ENCODE results near the gene SGK1.
"Not testable (repeated sequence)": the region's sequence is repeated elsewhere in the genome, so short reads cannot be mapped to it uniquely, and the experiment has no call there.

The SGK1 gene

GRCh38 chr6:134249759-134250602 is 67.9 kb downstream of the SGK1 start:
- no peak for DNase-seq

- no peak for DNase-seq
Measured at GRCh38 chr6:134249239-134249758, 68.6 kb downstream of the SGK1 start.

- DNase-seq: no peak
Measured at GRCh38 chr6:134247844-134248580, 69.9 kb downstream of the SGK1 start.

DNA sequence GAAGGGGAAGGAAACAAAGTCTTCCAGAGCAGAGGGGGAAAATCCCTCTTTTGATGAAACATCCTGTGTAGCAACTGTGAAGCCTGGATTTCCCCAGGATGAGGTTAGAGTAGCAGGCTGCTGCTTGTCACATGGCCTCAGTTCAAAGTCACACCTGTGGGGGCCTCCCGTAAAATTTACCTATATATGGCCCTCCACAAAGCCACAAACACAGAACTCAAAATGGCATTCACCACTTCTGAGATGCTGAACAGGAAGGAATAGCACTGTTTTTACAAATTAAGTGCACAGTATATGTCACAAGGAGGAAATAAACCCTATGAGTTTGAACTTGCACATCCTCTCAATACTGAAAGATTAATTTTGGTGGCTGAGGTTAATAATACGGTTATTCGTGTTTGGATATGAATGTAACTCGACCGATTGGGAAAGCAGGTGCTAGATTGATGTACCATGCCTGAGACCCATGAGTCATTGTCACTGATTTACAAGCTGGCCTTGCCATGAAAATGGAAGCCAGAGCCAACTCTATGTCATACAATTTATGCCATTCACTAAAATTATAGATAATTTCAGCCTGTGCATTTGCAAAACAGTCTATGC is 70.6 kb downstream of the SGK1 start:
- DNase-seq: no peak

DNA sequence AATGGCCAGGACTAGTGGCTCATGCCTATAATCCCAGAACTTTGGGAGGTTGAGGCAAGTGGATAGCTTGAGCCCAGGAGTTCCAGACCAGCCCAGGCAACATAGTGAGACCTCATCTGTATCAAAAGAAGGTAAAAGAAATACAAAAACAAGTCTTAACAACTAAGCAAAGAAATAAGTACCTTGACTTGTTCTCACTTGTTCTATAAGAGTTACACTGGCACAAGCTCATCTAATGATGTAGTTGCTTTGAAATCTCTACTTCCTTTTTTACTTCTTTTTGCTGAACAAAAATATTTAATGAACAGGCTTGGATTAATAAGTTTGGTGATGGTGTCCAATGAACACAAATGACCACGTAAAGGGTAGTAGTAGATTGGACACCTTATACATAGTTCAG is 72.2 kb downstream of the SGK1 start:
- no peak for DNase-seq

DNA sequence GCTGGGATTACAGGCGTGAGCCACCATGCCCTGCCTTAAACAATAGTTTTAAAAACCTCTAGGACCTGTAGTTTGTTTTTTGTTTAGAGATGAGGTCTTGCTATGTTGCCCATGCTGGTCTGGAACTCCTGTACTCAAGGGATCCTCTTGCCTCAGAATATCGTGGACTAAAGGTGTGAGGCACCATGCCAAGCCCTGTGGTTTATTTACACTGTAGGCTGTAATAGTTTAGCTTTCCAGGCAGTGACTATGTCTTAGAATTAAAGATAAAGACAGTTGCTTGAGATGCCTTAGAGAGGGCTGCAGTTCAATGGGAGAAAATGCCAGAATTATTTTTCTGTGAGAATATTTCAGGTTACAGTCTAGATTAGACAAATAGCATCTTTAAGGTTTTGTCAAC is 72.9 kb downstream of the SGK1 start:
- no peak for DNase-seq

DNA sequence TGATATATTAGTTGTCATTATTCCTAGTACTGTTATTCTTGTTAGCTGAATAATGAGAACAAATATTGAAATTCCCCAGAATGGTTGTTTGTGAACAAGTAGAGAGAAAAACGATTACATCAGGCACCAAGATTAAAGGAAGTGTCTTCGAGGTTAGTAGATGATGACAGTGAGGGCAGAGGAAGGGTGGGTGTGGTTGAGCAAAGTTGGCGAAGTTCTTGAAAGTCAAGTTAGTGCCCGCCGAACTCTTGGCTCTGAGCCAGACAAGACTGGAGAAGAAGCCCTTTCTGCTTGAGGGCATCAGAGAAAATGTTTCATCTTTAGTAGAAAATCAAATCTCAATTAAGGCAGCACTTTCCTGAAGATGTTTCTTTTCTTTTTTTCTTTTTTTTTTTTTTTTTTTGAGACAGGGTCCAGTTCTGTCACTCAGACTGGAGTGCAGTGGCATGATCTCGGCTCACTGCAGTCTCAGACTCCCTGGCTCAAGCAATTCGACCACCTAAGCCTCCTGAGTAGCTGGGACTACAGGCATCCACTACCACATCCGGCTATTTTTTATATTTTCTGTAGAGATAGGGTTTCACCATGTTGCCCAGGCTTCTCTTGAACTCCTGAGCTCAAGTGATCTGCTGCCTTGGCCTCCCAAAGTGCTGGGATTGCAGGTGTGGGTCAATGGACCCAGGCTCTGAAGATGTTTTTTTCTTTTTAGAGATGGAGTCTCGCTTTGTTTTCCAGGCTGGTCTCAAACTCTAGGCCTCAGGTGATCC is 77.1 kb downstream of the SGK1 start:
- no peak for DNase-seq

GRCh38 chr6:134238960-134239795 is 78.7 kb downstream of the SGK1 start:
- no peak for DNase-seq

GRCh38 chr6:134238006-134238405 is 79.9 kb downstream of the SGK1 start:
- no peak for DNase-seq

DNA sequence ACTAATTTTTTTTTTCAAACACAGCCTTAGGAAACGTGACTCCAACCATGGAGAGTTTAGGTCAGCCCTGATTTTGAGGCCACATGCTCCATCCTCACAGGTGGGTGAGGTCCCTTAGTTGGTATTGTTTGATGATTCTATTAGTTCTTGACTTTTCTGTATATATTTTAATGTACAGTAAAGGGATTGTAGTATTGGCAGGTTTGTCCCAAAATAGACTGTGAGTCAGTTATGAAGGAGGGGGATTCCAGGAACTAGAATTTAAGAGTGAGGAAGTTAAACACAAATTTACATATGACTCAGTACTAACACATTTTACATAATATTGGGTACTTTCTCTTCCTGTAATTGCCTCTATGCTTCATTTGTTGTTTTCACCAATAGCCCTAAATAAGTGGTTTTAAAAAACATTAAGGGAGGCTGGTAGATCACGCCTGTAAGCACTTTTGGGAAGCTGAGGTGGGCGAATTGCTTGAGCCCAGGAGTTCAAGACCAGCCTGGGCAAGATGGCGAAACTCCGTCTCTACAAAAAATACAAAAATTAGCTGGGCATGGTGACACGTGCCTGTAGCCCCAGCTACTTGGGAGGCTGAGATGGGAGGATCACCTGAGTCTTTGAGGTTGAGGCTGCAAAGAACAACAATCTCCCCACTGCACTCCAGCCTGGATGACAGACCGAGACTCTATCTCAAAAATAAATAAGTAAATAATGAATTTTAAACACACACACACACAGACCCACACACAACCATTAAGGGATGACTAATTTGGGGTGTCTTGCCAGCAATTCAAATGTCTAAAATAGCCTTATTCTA is 81.8 kb downstream of the SGK1 start:
- DNase-seq: no peak

DNA sequence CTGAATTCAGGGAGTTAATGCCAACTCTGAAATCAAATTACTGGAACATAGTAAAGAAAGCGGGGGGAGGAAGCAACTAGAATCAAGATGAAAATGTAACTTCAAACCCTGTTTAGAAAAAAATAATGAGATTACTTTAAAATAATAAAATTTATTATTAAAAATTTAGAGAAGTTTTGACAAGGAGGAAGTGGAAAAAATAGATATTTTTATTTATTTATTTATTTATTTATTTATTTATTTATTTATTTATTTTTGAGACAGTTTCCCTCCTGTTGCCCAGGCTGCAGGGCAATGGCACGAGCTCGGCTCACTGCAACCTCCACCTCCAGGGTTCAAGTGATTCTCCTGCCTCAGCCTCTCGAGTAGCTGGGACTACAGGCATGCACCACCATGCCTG is 82.6 kb downstream of the SGK1 start:
- DNase-seq: not testable (repeated sequence)

DNA sequence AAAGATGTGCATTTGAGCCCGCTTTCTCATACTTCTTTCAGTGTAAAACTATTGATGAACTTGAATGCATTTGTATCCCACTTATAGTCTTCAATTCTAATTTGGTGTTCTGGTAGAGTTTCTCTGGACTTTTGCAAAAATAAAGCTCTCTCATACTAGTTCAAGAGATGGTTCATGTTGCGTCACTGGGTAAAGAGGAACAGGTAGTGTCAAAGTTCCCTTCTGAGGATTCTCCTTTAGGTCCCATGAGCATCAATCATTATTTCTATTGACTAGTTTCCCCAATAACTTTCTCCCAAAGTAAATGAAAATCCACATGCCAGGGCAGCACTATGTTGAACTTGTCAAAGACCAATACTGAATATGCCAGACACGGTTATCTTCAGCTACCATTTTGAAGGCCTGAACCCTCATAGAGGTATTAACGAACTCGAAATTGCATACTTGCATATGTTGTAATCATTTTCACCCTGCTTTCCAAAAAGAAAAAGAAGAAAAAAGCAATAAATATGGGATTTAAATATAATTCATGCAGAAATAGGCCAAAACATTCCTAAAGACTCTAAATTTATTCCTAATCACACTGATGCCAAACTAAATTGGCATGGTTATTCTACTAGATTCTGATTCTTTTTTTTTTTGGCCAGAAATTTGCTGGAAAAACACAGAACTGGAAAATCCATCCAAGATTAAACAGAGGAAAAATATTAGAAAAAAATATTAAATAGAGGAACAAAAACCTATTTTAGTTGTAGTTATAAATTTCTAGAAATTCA is 84.5 kb downstream of the SGK1 start:
- DNase-seq: no peak

- DNase-seq: no peak
Measured at GRCh38 chr6:134230940-134231339, 87.0 kb downstream of the SGK1 start.

DNA sequence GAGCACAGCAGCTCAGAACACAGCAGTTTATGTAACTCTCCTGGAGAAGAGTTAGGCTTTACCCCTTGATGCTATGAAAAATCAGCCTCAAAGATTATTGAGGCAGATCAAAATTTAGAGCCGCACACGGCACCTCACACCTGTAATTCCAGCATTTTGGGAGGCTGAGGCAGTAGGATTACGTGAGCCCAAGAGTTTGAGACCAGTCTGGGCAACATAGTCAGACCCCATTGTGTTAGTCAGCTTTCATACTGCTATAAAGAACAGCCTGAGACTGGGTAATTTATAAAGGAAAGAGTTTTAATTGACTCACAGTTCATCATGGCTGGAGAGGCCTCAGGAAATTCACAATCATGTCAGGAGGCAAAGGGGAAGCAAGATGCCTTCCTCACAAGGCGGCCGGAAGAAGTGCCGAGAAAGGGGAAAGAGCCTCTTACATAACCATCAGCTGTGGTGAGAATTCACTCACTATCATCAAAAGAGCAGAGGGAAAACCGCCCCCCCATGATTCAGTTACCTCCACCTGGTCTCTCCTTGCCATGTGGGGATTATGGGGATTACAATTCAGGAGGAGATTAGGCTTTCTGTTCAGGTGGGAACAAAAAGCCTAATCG is 87.7 kb downstream of the SGK1 start:
- DNase-seq: no peak

GRCh38 chr6:134229520-134229919 is 88.4 kb downstream of the SGK1 start:
- DNase-seq: no peak

- no peak for DNase-seq
Measured at GRCh38 chr6:134223796-134224420, 94.0 kb downstream of the SGK1 start.

DNA sequence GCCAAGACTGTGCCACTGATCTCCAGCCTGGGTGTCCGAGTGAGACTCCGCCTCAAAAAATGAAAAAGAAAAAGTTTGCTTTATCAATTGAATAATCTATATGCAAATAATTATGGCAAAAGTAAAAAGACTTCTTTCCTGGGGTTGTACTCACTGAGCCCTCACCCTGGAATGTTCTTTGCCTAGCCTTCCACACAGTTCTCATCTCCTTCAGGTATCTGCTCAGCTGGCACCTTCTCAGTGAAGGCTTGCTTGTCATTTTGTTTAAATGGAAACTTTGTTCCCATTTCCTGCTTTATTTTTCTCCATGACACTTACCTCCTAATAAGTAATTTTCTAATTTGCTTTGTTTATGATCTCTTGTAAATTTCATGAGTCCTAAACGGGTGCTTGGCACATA is 96.7 kb downstream of the SGK1 start:
- DNase-seq: no peak

DNA sequence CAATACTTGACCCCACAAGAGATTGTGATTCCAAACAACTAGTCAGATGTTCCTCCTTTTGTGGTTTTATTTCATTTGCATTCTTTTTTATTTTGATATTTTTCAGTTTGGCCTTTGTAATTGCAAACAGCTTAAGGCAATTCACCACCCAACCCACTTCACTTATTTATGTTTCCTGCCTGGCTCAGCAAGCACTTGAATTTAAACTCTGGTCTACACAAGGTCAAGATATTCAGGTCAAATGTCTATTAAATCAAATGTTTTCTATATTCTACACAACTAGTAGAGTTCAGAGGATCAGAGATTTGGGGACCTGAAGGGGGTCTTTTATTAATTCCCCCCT is 100.1 kb downstream of the SGK1 start:
- no peak for DNase-seq

DNA sequence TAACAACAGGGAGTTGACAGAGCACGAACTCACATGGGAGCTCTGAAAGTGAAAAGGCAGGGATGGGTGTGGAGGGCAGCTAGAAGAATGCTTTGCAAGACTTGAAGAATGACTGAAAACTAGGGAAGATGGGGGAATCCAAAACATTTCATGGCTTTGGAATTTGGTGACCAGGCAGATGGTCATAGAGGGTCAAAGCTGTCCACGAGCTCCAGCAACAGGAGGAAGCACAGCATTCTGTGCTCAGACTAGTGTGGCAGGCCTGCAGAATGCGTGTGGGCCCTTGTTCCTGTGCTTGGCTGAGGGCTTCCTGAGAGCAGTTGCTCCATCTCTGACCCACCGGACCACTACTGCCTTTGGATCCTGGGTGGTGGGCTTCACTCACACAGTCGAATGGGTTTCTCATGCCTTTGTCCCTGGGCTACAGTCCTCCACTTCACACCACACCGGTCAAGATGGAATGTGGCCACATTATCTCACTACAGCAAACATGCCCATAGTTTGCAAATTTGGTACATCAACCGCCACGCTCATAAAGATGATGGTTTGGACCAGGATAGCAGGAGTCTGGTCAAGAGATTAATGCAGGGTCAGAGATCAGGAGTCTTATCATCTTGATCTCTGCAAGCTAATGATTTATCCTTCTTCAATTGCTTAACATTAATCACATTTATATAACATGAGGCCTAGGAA is 100.7 kb downstream of the SGK1 start:
- no peak for DNase-seq
